NB4 (cell line): ENCODE results near the gene ALPP.
"Not testable (repeated sequence)": the region's sequence is repeated elsewhere in the genome, so short reads cannot be mapped to it uniquely, and the experiment has no call there.

Experiments used
- DNase-seq: peaks from one replicate; pipeline ENCODE4 v3.0.0; 2010; ENCODE audit warnings: low read depth
- H3K4me3 ChIP-seq: one replicate; pipeline ENCODE4 v1.5.1; 2011; ENCODE audit warnings: mild to moderate bottlenecking, low read depth, low read length, moderate library complexity
- MYC ChIP-seq: IDR thresholded peaks from 2 replicates; pipeline ENCODE4 v1.6.1; 2011; ENCODE audit warnings: low read depth, low read length
- POLR2A ChIP-seq: IDR thresholded peaks from 2 replicates; pipeline ENCODE4 v1.6.1; 2011; ENCODE audit warnings: mild to moderate bottlenecking; ENCODE audit not compliant: insufficient read length; ENCODE audit errors: extremely low read depth
- TF ChIP-seq, protein P1 (sequence below): IDR thresholded peaks from one replicate; pipeline ENCODE4 v1.5.1; 2012; ENCODE audit warnings: low read depth, low read length
- TF ChIP-seq, protein P2 (sequence below): IDR thresholded peaks from 2 replicates; pipeline ENCODE4 v1.6.1; 2011; ENCODE audit warnings: low read depth, low read length

Gene ALPP

DNA sequence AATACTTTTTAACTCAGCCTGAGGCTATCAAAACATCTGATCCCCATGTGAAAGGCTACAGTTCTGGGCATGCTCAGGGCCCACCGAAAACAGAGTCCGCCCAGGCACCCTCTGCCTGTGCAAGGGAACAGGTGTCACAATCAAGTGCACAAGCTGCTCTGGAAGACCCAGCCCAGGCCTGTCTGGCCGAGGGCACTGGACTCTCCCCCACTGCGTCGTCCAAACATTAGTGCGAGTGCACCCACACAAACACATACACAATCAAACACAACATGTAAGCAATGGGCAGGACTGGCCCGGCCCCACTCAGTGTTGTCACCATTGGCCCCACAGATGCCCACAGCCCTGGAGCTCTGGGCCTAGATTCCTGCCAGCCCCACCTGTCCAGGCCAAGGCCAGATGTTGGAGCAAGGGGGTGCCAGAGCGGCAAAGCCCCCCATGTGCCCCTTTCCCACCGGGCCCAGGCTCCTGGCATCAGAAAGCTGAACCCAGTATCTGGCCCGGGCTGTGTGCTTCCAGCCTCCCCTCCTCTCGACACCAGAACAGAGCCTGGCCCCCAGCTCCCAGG lies 27.5 kb downstream of the ALPP start:
- TF ChIP-seq POLR2A (no peak), MYC (no peak)
- TF ChIP-seq, protein P1, sequence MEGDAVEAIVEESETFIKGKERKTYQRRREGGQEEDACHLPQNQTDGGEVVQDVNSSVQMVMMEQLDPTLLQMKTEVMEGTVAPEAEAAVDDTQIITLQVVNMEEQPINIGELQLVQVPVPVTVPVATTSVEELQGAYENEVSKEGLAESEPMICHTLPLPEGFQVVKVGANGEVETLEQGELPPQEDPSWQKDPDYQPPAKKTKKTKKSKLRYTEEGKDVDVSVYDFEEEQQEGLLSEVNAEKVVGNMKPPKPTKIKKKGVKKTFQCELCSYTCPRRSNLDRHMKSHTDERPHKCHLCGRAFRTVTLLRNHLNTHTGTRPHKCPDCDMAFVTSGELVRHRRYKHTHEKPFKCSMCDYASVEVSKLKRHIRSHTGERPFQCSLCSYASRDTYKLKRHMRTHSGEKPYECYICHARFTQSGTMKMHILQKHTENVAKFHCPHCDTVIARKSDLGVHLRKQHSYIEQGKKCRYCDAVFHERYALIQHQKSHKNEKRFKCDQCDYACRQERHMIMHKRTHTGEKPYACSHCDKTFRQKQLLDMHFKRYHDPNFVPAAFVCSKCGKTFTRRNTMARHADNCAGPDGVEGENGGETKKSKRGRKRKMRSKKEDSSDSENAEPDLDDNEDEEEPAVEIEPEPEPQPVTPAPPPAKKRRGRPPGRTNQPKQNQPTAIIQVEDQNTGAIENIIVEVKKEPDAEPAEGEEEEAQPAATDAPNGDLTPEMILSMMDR, result no peak
- TF ChIP-seq, protein P2, sequence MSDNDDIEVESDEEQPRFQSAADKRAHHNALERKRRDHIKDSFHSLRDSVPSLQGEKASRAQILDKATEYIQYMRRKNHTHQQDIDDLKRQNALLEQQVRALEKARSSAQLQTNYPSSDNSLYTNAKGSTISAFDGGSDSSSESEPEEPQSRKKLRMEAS, result no peak
- no peak for DNase-seq
- H3K4me3 ChIP-seq, result no peak overlapping the region

DNA sequence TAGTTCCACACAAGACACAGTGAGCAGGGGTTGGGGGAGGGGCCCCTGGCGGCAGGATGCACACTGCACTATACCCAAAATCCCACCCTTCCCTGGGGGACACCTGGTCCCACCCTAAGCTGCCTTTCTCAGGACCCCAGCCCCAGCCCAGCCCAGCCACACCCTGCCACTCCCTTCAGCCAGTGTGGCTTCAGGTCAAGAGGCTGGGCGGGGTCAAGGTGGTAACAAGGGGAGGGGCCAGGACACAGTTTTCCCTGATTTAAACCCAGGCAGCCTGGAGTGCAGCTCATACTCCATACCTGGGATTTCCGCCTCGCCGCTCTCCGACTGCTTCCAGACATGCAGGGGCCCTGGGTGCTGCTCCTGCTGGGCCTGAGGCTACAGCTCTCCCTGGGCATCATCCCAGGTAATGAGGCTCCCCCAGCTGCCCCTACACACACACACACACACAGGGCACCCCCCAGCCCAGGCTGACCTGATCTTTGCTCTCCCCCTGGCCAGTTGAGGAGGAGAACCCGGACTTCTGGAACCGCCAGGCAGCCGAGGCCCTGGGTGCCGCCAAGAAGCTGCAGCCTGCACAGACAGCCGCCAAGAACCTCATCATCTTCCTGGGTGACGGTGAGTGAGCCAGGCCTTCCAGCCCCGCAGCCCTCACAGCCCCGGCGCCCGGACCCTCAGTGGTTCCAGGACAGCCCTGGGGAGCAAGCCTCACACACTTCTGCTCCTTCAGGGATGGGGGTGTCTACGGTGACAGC lies 28.2 kb downstream of the ALPP start, which contains the start of gene ALPG:
TSS of gene ALPG (plus strand) at position 289 of the 755 bp plus-strand sequence. CDS start at position 340, 51 bp downstream.
- no peak for DNase-seq
- H3K4me3 ChIP-seq, result no peak within 1 kb of the TSS
- TF ChIP-seq, protein P1, result no peak
- no peak for TF ChIP-seq POLR2A
- TF ChIP-seq, protein P2, result no peak
- TF ChIP-seq MYC, result no peak

DNA sequence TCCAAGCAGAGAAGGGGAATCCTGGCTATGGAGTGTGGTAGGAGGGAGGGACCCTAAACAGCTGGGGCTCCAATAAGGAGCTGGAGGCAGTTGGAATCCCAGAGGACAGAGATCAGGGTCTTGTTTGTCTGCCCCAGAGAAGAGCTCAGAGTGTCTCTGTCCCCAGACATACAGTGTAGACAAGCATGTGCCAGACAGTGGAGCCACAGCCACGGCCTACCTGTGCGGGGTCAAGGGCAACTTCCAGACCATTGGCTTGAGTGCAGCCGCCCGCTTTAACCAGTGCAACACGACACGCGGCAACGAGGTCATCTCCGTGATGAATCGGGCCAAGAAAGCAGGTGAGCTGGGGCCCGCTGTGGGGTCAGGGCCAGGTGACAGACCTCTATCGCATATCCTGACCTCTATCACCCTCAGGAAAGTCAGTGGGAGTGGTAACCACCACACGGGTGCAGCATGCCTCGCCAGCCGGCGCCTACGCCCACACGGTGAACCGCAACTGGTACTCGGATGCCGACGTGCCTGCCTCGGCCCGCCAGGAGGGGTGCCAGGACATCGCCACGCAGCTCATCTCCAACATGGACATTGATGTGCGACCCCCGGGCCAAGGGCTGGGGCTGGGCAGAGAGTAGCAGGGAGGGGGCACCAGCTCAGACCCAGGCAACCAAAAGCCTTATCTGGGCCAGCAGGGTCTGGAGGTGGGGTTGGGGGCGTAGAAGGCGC lies 29.0 kb downstream of the ALPP start:
- H3K4me3 ChIP-seq, DNase-seq: not testable (repeated sequence)

DNA sequence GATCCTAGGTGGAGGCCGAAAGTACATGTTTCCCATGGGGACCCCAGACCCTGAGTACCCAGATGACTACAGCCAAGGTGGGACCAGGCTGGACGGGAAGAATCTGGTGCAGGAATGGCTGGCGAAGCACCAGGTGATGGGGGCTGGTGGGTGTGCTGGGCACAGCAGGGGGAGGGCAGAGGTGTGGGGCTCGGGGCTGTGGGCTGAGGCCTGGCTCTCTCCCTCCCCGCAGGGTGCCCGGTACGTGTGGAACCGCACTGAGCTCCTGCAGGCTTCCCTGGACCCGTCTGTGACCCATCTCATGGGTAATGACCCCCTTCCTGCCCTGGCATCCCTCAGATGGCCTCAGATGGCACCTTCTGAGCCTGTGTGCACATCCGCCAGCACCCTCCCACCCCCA lies 29.7 kb downstream of the ALPP start:
- H3K4me3 ChIP-seq, DNase-seq: not testable (repeated sequence)

DNA sequence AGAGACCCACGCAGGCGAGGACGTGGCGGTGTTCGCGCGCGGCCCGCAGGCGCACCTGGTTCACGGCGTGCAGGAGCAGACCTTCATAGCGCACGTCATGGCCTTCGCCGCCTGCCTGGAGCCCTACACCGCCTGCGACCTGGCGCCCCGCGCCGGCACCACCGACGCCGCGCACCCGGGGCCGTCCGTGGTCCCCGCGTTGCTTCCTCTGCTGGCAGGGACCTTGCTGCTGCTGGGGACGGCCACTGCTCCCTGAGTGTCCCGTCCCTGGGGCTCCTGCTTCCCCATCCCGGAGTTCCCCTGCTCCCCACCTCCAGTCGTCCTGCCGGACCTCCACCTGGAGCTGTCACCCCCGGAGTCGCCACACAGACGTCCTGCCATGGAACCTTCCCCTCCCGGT lies 31.1 kb downstream of the ALPP start:
- DNase-seq, H3K4me3 ChIP-seq: not testable (repeated sequence)

DNA sequence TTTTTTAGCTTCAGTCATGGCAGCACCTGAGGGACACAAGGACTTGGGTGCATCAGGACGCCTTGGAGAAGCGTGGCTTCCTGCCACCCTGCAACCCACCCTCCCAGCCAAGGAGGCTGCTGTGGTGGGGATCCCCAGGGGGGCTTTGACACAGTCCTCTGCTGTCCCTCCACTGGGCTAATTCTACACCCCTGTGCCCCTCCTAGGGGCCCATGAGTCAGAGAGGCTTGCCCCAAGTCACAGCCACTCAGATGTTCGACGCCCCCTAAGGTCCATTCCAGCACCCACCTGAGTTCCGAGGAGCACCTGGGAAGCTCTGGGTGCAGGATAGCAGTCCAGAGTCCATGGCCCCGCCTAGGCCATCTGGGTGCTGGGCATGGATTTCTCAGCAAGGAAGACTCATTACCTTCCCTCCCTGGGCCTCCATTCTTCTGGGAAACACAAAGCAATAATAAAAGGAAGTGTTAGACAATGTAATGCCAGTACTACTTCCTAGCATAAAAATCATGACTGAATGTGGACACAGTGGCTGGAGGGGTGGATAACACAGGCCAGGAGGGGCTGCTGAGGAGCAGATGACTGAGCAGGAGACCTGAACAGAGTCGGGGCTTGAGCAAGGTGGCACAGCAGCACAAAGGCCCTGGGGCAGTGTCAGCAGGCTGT lies 31.8 kb downstream of the ALPP start:
- TF ChIP-seq MYC, result no peak
- TF ChIP-seq, protein P2, result no peak
- no peak for TF ChIP-seq POLR2A
- TF ChIP-seq, protein P1, result no peak
- no peak overlapping the region for H3K4me3 ChIP-seq
- DNase-seq, result no peak

DNA sequence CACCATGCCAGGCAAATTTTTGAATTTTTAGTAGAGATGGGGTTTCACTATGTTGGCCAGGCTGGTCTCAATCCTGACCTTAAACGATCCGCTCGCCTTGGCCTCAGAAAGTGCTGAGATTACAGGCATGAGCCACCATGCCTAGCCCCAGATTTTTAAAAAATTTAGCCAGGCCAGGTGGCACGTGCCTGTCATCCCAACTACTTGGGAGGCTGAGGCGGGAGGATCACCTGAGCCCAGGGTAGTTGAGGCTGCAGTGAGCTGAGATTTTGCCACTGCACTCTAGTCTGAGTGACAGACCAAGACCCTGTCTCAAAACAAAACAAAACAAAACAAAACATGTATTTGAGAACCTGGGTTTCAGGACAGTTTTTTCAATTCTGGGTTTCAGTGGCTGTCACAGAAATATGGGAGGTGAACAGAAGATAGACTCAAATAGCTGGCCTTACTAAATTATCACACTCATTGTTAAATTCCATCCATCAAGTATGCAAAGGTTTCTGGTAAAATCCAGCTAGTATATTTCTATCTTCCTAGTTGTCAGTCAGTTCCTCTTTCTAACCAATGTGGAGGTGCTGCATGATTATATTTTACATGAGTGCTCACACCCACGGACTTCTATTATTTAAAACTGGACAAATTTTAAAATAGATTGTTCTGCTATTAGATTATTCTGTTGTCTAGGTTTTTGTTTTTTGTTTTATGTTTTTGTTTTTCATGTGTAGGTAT lies 33.5 kb downstream of the ALPP start:
- TF ChIP-seq, protein P2, result no peak
- no peak for TF ChIP-seq MYC
- TF ChIP-seq, protein P1, result no peak
- H3K4me3 ChIP-seq, result no peak overlapping the region
- DNase-seq, result no peak
